HG02588 (cell line): Measurements from ENCODE around the gene COIL.

Experiments
- ATAC-seq: cut with Tn5 transposase; IDR thresholded peaks from one replicate; pipeline ENCODE4 v1.9.1; 2021; ENCODE audit warnings: mild to moderate bottlenecking, moderate library complexity; ENCODE audit not compliant: unreplicated experiment

Gene COIL

GRCh38 chr17:56937687-56938086, 23.2 kb downstream of the COIL start:
- ATAC-seq = no peak

- no peak for ATAC-seq
These were observed 24.0 kb downstream of the COIL start for GRCh38 chr17:56936697-56937322.

GRCh38 chr17:56935461-56935860, 25.4 kb downstream of the COIL start:
- no peak for ATAC-seq

DNA sequence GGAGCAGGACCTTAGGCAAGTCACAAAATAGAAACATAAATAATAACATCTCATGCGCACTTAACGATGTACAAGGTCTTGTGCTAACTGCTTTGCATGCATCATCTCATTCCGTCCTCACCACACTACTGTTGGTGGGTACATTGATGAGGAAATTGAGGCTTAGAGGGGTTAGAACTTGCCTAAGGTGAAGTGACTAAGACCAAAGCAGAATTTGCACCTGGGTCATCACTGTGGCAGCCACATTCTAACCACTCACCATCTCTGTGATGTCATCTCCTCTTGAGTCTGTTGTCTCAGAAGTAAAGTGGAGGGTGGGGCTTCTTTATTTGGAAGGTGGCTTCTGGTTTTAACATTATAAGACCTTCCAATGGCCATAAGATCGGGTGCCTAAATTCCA, 26.6 kb downstream of the COIL start:
- ATAC-seq = no peak

DNA sequence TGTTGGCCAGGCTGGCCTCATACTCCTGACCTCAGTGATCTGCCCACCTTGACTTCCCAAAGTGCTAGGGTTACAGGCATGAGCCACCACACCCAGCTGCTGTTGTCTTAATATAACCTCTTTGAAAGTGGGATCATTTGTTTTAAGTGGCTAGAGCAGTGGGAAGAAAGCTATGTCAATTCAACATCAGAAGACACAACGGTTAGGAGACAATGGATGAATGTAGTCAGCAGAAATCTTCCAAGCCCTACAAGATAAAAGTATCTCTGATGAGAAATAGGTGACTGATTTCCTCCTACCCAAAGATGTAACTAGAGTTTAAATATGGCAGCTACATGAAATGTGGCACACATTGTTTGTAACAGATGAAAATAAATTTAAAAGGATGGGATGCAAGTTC, 27.0 kb downstream of the COIL start:
- no peak for ATAC-seq

DNA sequence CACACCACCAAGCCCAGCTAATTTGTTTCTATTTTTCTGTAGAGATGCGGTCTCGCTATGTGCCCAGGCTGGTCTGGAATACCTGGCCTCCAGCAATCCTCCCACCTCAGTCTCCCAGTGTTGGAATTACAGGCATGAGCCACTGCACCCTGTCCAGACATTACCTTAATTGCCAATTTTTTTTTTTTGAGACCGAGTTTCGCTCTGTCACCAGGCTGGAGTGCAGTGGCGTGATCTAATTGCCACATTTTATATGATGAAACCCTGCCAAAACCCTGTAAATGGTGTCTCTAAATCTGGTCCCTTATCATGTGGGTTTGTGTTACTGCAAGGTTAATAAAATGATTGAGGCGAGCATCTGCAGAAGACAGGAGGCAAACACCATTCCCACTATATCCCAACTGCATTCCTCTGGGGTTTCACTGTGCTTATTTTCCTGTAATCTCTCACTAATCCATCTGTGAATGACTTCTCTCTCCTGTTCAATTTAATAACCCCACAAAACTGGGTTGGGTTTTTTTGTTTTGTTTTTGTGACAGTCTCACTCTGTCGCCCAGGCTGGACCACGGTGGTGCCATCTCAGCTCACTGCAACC, 27.6 kb downstream of the COIL start:
- no peak for ATAC-seq

DNA sequence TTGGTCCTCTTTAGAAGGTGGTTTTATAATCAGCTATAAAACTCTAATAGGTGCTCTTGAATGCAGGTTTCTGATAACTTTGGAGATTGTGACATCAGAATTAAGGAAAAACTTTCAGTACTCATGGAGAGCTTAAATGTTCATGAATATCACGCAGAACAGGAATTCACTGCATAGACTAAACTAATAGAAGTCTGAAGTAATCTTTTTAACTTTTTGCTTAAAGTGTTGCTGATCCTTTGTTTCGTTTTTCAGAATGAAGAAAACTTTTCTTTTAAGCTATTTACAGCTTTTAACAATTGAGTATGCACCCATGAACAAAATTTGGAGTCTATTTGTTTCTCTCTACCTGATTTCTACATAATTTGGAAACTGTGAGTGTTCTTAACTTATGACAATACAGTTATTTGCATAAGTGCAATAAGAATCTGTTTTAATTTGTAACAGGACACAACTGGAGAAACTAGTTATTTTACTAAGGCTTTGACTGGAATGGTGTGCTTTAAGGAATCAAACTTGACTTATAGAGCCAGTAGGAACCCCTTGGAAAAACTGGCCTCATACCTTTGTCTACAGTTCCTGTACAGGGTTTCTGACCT, 30.0 kb downstream of the COIL start:
- ATAC-seq = no peak

- ATAC-seq = no peak
These were observed 31.4 kb downstream of the COIL start for GRCh38 chr17:56929362-56929969.

DNA sequence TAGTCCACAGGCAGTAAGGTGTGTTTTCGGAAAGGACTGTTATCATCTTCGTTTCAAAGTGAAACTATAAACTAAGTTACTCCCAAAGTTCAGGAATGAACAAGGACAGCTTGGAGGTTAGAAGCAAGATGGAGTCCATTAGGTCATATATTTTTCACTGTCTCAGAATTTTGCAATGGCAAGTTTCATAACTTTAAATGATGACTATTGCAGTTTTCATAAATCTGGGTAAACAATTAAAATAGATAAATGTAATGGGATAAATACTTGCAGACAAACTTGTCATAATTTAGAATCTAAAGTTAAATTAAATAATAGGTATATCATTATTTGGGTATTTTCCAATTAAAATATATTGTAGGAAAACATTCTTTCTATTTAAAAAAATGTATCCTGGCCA, 32.3 kb downstream of the COIL start:
- ATAC-seq = no peak

DNA sequence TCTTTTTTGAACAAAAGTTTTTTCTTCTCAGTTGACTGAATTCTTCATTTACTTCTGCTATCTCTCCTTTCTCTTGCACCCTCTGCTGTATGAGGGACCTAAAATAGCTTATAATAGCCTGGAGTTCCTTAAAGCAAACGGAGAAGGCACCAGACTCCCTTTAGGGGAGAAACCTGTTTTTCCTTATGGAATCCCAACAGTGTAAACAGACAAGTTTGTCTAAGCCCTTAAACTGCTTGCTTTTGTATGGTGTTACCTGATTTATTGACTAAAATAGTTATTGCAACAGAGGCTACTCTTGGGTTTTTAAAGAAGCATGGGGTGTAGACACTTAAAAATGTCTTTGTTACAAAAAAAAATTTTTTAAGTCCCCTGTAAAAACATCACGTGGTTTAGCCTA, 34.1 kb downstream of the COIL start:
- ATAC-seq = no peak

DNA sequence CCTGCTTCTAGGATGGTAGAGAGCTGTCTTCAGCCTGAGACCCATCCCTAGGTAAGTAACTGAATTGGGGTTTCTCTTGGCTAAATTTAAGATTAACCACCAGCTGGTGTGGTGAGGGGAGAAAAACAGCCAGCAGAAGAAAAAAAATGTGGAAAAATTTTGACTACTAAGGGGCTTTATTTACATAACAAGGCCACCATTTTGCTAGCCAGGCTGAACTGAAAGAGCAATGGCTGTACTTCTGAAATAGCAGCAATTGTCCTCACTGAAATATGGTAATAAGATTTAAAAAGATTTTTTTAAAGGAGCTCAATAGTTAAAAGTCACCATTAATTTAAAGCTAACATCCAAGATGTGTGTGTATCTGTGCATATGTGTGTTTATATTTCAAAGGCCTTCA, 34.6 kb downstream of the COIL start:
- no peak for ATAC-seq

GRCh38 chr17:56925088-56925487, 35.8 kb downstream of the COIL start:
- no peak for ATAC-seq

GRCh38 chr17:56919717-56920116, 41.1 kb downstream of the COIL start:
- no peak for ATAC-seq

DNA sequence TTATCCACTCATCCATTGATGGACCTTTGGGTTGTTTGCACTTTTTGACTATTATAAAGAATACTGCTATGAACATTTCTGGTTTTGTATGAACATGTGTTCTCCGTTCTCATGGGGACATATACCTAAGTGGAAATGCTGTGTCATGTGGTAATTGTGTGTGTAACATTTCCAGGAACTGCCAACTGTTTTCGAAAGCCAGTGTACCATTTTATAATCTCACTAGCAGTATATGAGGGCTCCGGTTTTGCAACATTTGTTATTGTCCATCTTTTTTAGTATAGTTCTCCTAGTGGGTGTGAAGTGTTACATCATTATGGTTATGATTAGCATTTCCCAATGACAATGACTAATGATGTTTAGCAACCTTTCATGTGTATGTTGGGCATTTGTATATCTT, 41.9 kb downstream of the COIL start:
- no peak for ATAC-seq

GRCh38 chr17:56917559-56918296, 43.1 kb downstream of the COIL start:
- ATAC-seq = no peak

DNA sequence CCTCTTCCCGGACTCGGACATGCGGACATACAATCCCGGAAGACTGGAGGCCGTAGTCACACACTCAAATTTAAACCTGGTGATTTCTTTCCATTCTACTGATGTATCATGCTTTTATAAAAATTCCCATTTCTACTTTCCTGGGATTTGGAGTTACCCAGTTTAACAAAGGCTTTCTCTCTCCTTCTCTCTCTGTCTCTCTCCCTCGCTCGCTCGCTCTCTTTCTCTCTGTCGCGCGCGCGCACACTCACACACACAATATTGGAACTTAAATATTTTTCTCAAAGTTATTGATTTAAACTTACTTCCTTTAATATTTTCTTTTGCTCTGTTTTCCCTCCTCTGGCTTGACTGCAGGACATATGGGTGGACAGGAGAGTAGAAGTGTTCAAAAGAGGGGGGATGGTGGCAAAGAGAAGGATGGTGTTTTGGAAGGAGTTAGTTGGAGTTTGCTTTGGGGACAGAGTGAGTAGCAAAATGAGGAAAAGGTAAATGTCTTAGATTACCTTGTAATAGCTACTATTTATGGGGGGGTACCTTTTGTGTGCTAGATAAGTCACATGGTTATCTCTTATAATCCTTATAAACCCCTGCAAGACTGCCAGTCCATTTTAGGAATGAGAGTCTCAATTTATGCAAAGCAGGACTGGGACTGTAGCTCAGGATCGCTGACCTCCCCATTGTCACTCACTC, 46.1 kb downstream of the COIL start:
- no peak for ATAC-seq

DNA sequence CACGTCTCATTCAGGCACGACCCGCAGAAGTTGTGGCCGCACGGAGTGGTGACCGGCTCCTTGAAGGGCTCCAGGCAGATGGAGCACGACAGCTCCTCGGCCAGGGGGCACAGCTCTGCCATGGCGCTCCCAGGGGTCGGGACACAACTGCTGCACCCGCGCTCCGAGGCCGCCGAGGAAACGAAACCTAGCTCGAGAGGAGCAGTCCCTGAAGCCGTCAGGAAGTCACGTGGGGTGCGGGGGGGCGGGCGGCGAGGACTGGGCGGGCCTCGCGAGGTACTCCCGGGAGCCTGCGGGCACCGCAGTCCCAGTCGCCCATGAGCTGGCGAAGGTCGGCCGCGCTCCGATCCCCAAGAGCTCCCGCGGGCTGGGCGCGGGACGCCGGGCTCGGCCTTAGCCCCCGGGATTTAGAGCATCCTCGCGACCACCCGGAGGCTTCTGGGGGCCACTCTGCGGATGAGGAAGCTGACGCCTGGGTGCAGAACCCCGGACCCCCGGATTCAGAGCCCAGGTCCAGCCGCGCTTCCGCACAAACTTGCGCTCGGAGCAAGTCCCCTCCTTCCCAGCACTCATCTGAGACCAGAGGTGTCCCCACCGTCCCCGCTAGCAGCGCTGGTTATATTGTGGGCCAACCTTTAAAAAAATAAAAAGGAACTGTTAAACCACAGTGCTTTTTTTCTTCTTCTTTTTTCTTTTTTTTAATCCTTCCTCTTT, 46.8 kb downstream of the COIL start, which contains the start of gene TRIM25:
Gene TRIM25 (minus strand): TSS at position 183 of the 714 bp plus-strand sequence. CDS start 61 bp downstream, at position 122.
- ATAC-seq = peak; percentile 69

DNA sequence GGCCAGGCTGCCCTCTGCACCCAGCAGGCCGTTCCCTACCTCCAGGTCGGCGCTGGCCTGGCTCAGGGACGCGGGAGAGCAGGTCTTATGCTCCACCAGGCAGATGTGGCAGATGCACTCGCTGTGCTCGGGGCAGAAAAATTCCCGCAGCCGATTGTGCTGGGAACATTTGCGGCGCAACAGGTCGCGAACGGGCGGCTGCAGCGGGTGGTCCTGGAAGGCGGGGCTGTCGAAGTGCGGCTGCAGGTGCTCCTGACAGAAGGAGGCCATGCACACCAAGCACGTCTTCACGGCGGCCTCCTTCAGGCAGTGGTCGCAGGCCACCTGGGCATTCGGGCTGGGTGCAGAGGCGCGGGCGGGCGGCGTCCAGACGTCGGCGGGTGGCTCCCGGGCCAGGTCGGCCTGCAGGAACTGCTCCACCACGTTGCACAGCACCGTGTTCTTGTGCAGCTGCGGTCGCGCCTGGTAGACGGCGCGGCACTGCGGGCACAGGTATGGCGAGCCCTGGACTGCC, 47.4 kb downstream of the COIL start:
- peak; percentile 45 for ATAC-seq

DNA sequence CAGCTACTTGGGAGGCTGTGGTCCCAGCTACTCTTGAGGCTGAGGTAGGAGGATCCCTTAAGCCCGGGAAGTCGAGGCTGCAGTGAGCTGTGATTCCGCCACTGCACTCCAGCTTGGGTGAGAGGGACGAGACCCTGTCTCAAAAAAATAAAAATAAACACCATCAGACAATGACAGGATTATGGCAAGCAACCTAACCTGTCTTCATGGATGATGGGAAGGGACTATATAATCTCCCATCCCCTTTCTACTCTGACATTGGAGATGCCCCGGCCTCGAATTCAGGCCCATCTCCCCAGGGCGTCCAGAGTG, 47.9 kb downstream of the COIL start:
- ATAC-seq = no peak
